ENCODE measurements around the gene PAPPA2.

DNA sequence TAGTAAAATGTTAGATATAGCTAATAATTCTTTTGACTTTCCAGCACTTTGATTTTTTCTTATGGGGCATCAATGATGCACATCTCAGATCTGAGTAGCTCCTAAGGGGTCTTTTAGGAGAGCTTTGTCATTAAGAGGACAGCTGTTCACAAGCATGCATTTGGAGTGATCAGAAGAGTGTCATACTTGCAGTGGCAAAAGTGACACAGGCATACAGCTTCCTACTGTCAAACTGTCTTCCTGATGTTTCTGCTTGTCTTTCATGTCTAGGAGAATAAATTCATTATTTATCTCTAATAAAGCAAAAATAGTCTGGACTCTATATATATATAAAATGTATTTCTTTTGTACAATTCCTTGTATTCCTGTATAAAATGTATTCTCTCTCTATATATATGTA is 273.0 kb downstream of the PAPPA2 start:
- TF ChIP-seq RAD21 (IDR thresholded peaks at IDR 0.05; ENCODE audit: low read depth): no peak
- TF ChIP-seq YY1 (IDR thresholded peaks at IDR 0.05; ENCODE audit: low read depth): no peak
- no peak for TF ChIP-seq NFIC (IDR thresholded peaks at IDR 0.05)
- no peak for TF ChIP-seq CREB1 (IDR thresholded peaks at IDR 0.05; ENCODE audit: low read depth)
- TF ChIP-seq, protein P1, sequence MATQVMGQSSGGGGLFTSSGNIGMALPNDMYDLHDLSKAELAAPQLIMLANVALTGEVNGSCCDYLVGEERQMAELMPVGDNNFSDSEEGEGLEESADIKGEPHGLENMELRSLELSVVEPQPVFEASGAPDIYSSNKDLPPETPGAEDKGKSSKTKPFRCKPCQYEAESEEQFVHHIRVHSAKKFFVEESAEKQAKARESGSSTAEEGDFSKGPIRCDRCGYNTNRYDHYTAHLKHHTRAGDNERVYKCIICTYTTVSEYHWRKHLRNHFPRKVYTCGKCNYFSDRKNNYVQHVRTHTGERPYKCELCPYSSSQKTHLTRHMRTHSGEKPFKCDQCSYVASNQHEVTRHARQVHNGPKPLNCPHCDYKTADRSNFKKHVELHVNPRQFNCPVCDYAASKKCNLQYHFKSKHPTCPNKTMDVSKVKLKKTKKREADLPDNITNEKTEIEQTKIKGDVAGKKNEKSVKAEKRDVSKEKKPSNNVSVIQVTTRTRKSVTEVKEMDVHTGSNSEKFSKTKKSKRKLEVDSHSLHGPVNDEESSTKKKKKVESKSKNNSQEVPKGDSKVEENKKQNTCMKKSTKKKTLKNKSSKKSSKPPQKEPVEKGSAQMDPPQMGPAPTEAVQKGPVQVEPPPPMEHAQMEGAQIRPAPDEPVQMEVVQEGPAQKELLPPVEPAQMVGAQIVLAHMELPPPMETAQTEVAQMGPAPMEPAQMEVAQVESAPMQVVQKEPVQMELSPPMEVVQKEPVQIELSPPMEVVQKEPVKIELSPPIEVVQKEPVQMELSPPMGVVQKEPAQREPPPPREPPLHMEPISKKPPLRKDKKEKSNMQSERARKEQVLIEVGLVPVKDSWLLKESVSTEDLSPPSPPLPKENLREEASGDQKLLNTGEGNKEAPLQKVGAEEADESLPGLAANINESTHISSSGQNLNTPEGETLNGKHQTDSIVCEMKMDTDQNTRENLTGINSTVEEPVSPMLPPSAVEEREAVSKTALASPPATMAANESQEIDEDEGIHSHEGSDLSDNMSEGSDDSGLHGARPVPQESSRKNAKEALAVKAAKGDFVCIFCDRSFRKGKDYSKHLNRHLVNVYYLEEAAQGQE (IDR thresholded peaks at IDR 0.05; ENCODE audit: low read depth): no peak
- no peak for TF ChIP-seq TAF1 (IDR thresholded peaks at IDR 0.05; ENCODE audit: low read depth)
- TF ChIP-seq TEAD4 (IDR thresholded peaks at IDR 0.05): no peak
- TF ChIP-seq EP300 (IDR thresholded peaks at IDR 0.05; ENCODE audit: borderline replicate concordance): no peak

Measured in Ishikawa (cell line).